Measurements from ENCODE around the gene KCTD14.
"Not testable (repeated sequence)": the region's sequence is repeated elsewhere in the genome, so short reads cannot be mapped to it uniquely, and the experiment has no call there.

Gene KCTD14

DNA sequence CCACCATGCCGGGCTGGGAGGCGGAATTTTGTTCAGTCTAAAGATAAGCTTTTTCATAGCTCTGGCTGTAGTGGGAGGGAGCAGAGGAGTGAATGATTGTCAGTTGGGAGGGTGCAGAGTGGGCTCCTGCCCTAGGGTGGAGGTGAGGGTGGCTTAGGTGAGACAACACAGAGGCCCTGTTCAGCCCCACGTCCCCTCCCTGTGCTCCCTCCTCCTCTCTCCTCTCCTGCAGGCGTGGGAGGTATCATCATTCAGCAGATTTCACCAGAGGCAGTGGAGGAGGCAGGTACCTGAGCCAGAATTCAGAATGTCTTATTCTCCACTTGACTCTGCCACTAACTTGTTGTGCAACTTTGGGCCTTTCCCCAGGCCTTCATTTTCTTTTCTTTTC lies 38.8 kb upstream of the KCTD14 start:
- TF ChIP-seq CTCF (IDR thresholded peaks at IDR 0.05; ENCODE audit: low read depth, low read length) (no peak), POLR2A (IDR thresholded peaks at IDR 0.05; ENCODE audit: extremely low read depth, insufficient read length) (no peak), MYC (IDR thresholded peaks at IDR 0.05; ENCODE audit: low read depth, low read length) (no peak)
- TF ChIP-seq, protein P1, sequence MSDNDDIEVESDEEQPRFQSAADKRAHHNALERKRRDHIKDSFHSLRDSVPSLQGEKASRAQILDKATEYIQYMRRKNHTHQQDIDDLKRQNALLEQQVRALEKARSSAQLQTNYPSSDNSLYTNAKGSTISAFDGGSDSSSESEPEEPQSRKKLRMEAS (IDR thresholded peaks at IDR 0.05; ENCODE audit: low read depth, low read length), result no peak
- no peak overlapping the region for H3K4me3 ChIP-seq (ENCODE audit: low read depth, low read length)
- DNase-seq (ENCODE audit: low read depth), result no peak

GRCh38 chr11:78061088-78061920 lies 38.2 kb upstream of the KCTD14 start:
- DNase-seq (ENCODE audit: low read depth), result peak; percentile 38
- no peak overlapping the region for H3K4me3 ChIP-seq (ENCODE audit: low read depth, low read length)
- no peak for TF ChIP-seq POLR2A (IDR thresholded peaks at IDR 0.05; ENCODE audit: extremely low read depth, insufficient read length)
- no peak for TF ChIP-seq CTCF (IDR thresholded peaks at IDR 0.05; ENCODE audit: low read depth, low read length)
- TF ChIP-seq, protein P1 (IDR thresholded peaks at IDR 0.05; ENCODE audit: low read depth, low read length), result no peak
- TF ChIP-seq MYC (IDR thresholded peaks at IDR 0.05; ENCODE audit: low read depth, low read length), result no peak

DNA sequence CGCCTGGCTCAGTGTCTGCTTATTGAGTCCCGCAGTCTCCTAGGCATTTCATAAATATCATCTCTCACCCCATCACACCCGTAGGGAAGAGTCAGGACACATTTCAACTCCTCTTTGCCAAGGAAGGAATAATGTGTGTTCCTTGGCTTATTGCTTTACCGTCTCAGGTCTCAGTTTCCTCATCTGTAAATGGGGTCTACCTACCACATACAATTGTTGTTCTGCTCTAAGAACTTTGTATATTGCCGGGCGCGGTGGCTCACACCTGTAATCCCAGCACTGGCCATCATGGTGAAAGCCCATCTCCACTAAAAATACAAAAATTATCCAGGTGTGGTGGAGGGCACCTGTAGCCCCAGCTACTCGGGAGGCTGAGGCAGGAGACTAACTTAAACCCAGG lies 37.5 kb upstream of the KCTD14 start:
- TF ChIP-seq, protein P1 (IDR thresholded peaks at IDR 0.05; ENCODE audit: low read depth, low read length), result no peak
- no peak for TF ChIP-seq CTCF (IDR thresholded peaks at IDR 0.05; ENCODE audit: low read depth, low read length)
- no peak for TF ChIP-seq POLR2A (IDR thresholded peaks at IDR 0.05; ENCODE audit: extremely low read depth, insufficient read length)
- no peak for TF ChIP-seq MYC (IDR thresholded peaks at IDR 0.05; ENCODE audit: low read depth, low read length)
- DNase-seq (ENCODE audit: low read depth), result no peak
- no peak overlapping the region for H3K4me3 ChIP-seq (ENCODE audit: low read depth, low read length)

GRCh38 chr11:78059749-78060328 lies 36.8 kb upstream of the KCTD14 start:
- not testable (repeated sequence) for DNase-seq (ENCODE audit: low read depth); H3K4me3 ChIP-seq (ENCODE audit: low read depth, low read length)

GRCh38 chr11:78057462-78058055 lies 34.5 kb upstream of the KCTD14 start:
- DNase-seq (ENCODE audit: low read depth), result no peak
- TF ChIP-seq MYC (IDR thresholded peaks at IDR 0.05; ENCODE audit: low read depth, low read length), result no peak
- TF ChIP-seq, protein P1 (IDR thresholded peaks at IDR 0.05; ENCODE audit: low read depth, low read length), result no peak
- no peak for TF ChIP-seq POLR2A (IDR thresholded peaks at IDR 0.05; ENCODE audit: extremely low read depth, insufficient read length)
- no peak for TF ChIP-seq CTCF (IDR thresholded peaks at IDR 0.05; ENCODE audit: low read depth, low read length)

GRCh38 chr11:78056093-78056492 lies 33.0 kb upstream of the KCTD14 start:
- no peak for DNase-seq (ENCODE audit: low read depth)

More at GRCh38 chr11:78057462-78058055, 34.5 kb upstream of the KCTD14 start:
- no peak overlapping the region for H3K4me3 ChIP-seq (ENCODE audit: low read depth, low read length)

More at GRCh38 chr11:78056093-78056492, 33.0 kb upstream of the KCTD14 start:
- TF ChIP-seq, protein P1 (IDR thresholded peaks at IDR 0.05; ENCODE audit: low read depth, low read length), result no peak
- no peak for TF ChIP-seq POLR2A (IDR thresholded peaks at IDR 0.05; ENCODE audit: extremely low read depth, insufficient read length)
- TF ChIP-seq MYC (IDR thresholded peaks at IDR 0.05; ENCODE audit: low read depth, low read length), result no peak
- no peak for TF ChIP-seq CTCF (IDR thresholded peaks at IDR 0.05; ENCODE audit: low read depth, low read length)
- H3K4me3 ChIP-seq (ENCODE audit: low read depth, low read length), result no peak overlapping the region
